WTC11 (cell line): ENCODE data around the gene PRTFDC1.

ENCODE experiments used
- CREB1 ChIP-seq: sonication (generic); formaldehyde crosslinking; IDR thresholded peaks from 2 replicates; pipeline ENCODE4 v1.8.0; 2023; ENCODE audit warnings: mild to moderate bottlenecking, missing genetic modification reagents
- CTCF ChIP-seq: fragments of 200-600 bp; IDR thresholded peaks from 2 replicates; pipeline ENCODE4 v1.8.0; 2022; ENCODE audit warnings: antibody characterized with exemption
- ELF4 ChIP-seq: sonication (generic); formaldehyde crosslinking; IDR thresholded peaks from 2 replicates; pipeline ENCODE4 v1.8.1; 2022; ENCODE audit warnings: low read depth, mild to moderate bottlenecking, moderate library complexity, missing genetic modification reagents
- ESRRA ChIP-seq: sonication (generic); formaldehyde crosslinking; IDR thresholded peaks from 2 replicates; pipeline ENCODE4 v1.8.1; 2022; ENCODE audit warnings: mild to moderate bottlenecking, missing genetic modification reagents, borderline replicate concordance
- FOXJ3 ChIP-seq: sonication (generic); formaldehyde crosslinking; IDR thresholded peaks from 2 replicates; pipeline ENCODE4 v1.9.0; 2021; ENCODE audit warnings: missing genetic modification reagents, mild to moderate bottlenecking, borderline replicate concordance
- FOXP1 ChIP-seq: sonication (generic); formaldehyde crosslinking; IDR thresholded peaks from 2 replicates; pipeline ENCODE4 v1.8.0; 2022; ENCODE audit warnings: missing genetic modification reagents, mild to moderate bottlenecking, moderate library complexity, borderline replicate concordance
- GRHL2 ChIP-seq: fragments of 250-450 bp; sonication (Bioruptor Pico); IDR thresholded peaks from 2 replicates; pipeline ENCODE4 v1.8.0; 2022; ENCODE audit warnings: mild to moderate bottlenecking, moderate library complexity; ENCODE audit not compliant: insufficient replicate concordance, severe bottlenecking
- IRF2 ChIP-seq: sonication (generic); formaldehyde crosslinking; IDR thresholded peaks from 2 replicates; pipeline ENCODE4 v1.8.0; 2022; ENCODE audit warnings: low read depth, missing genetic modification reagents, borderline replicate concordance

GRCh38 chr10:24897326-24897926 is 55.0 kb downstream of the PRTFDC1 start:
- no peak for TF ChIP-seq ESRRA (CRISPR knock-in tag)
- TF ChIP-seq FOXJ3 (CRISPR knock-in tag): no peak
- TF ChIP-seq CTCF: no peak
- no peak for TF ChIP-seq FOXP1 (CRISPR knock-in tag)
- TF ChIP-seq IRF2 (CRISPR knock-in tag): no peak
- TF ChIP-seq GRHL2: no peak
- no peak for TF ChIP-seq CREB1 (CRISPR knock-in tag)
- no peak for TF ChIP-seq ELF4 (CRISPR knock-in tag)
